Neural cell (in vitro differentiated cells): ENCODE data around the gene FLAD1. TPM values are rescaled to one million over a fixed set of nuclear protein-coding genes. Genes with fewer than 3 reads are reported as not detected.
A peak's percentile ranks its signal among the peaks of the same experiment; 100 is the strongest.

Experiments used
- H2AFZ ChIP-seq: fragments of 200-600, 300-800 bp; sonication (generic), shearing (Covaris generic); 2 replicates; pipeline ENCODE4 v1.6.0; 2014; ENCODE audit warnings: low read depth, mild to moderate bottlenecking, antibody characterized with exemption, low read length, moderate library complexity
- H3F3A ChIP-seq: fragments of 200-600 bp; shearing (Covaris generic); 2 replicates; pipeline ENCODE4 v1.6.1; 2016; ENCODE audit warnings: mild to moderate bottlenecking, moderate library complexity, mixed read lengths, antibody characterized with exemption, low read length; ENCODE audit not compliant: insufficient read depth, poor library complexity, severe bottlenecking
- H3K27ac ChIP-seq: fragments of 200-600, 300-800 bp; sonication (generic), shearing (Covaris generic); 2 replicates; pipeline ENCODE4 v1.5.1; 2014; ENCODE audit warnings: mild to moderate bottlenecking, low read length, moderate library complexity
- H3K27me3 ChIP-seq: fragments of 300-800, 200-600 bp; sonication (generic), shearing (Covaris generic); 2 replicates; pipeline ENCODE4 v1.6.0; 2014; ENCODE audit warnings: mild to moderate bottlenecking, low read depth, low read length, moderate library complexity; ENCODE audit not compliant: insufficient read depth
- H3K36me3 ChIP-seq: fragments of 300-800, 200-600 bp; sonication (generic), shearing (Covaris generic); 2 replicates; pipeline ENCODE4 v1.5.1; 2014; ENCODE audit warnings: mild to moderate bottlenecking, antibody characterized with exemption, low read length, moderate library complexity; ENCODE audit not compliant: insufficient read depth
- H3K4me2 ChIP-seq: fragments of 300-800, 200-600 bp; sonication (generic), shearing (Covaris generic); 2 replicates; pipeline ENCODE4 v1.6.0; 2014; ENCODE audit warnings: mild to moderate bottlenecking, low read length
- H3K4me3 ChIP-seq: fragments of 300-800, 200-600 bp; sonication (generic), shearing (Covaris generic); 2 replicates; pipeline ENCODE4 v1.5.1; 2014; ENCODE audit warnings: mild to moderate bottlenecking, low read length, moderate library complexity
- H3K79me2 ChIP-seq: fragments of 200-600 bp; shearing (Covaris generic); replicated peaks from 2 replicates; pipeline ENCODE4 v1.6.0; 2014; ENCODE audit warnings: mild to moderate bottlenecking, low read length, moderate library complexity; ENCODE audit not compliant: insufficient read depth
- H3K9ac ChIP-seq: fragments of 300-800, 200-600 bp; sonication (generic), shearing (Covaris generic); 2 replicates; pipeline ENCODE4 v1.6.1; 2016; ENCODE audit warnings: mild to moderate bottlenecking, low read length, mixed read lengths
- H3K9me2 ChIP-seq: fragments of 200-600 bp; shearing (Covaris generic); 2 replicates; pipeline ENCODE4 v1.6.1; 2016; ENCODE audit warnings: mild to moderate bottlenecking, low read length, mixed read lengths; ENCODE audit not compliant: insufficient read depth
- H3K9me3 ChIP-seq: fragments of 200-600, 300-800 bp; sonication (generic), shearing (Covaris generic); 2 replicates; pipeline ENCODE4 v1.6.1; 2016; ENCODE audit warnings: mild to moderate bottlenecking, mixed run types, low read length, moderate library complexity, mixed read lengths
- H4K20me1 ChIP-seq: fragments of 200-600 bp; shearing (Covaris generic); 2 replicates; pipeline ENCODE4 v1.6.1; 2016; ENCODE audit warnings: mild to moderate bottlenecking, mixed run types; ENCODE audit not compliant: insufficient read depth
- CTCF ChIP-seq: fragments of 450-650 bp; IDR thresholded peaks from 2 replicates; pipeline ENCODE4 v1.5.1; 2014; ENCODE audit warnings: antibody characterized with exemption, mild to moderate bottlenecking, moderate library complexity; ENCODE audit not compliant: poor library complexity, severe bottlenecking
- EP300 ChIP-seq: fragments of 450-650 bp; conservative IDR thresholded peaks from 2 replicates; pipeline ENCODE4 v1.6.1; 2014; ENCODE audit warnings: antibody characterized with exemption, mild to moderate bottlenecking, moderate library complexity; ENCODE audit not compliant: poor library complexity, severe bottlenecking
- EZH2 ChIP-seq: fragments of 200-600, 300-800 bp; shearing (Covaris generic), sonication (generic); IDR thresholded peaks from 2 replicates; pipeline ENCODE4 v1.6.1; 2014; ENCODE audit warnings: antibody characterized with exemption, low read length, borderline replicate concordance, mild to moderate bottlenecking; ENCODE audit not compliant: insufficient read depth, poor library complexity, severe bottlenecking
- MXI1 ChIP-seq: fragments of 450-650 bp; conservative IDR thresholded peaks from 2 replicates; pipeline ENCODE4 v1.6.1; 2014; ENCODE audit warnings: antibody characterized with exemption, mild to moderate bottlenecking; ENCODE audit not compliant: poor library complexity, severe bottlenecking
- POLR2AphosphoS5 ChIP-seq: IDR thresholded peaks from 2 replicates; pipeline ENCODE4 v1.6.1; 2012
- RAD21 ChIP-seq: fragments of 450-650 bp; conservative IDR thresholded peaks from 2 replicates; pipeline ENCODE4 v1.6.1; 2014; ENCODE audit warnings: antibody characterized with exemption, mild to moderate bottlenecking, moderate library complexity
- REST ChIP-seq: IDR thresholded peaks from 2 replicates; pipeline ENCODE4 v1.6.1; 2012; ENCODE audit warnings: borderline replicate concordance
- SMC3 ChIP-seq: fragments of 450-650 bp; conservative IDR thresholded peaks from 2 replicates; pipeline ENCODE4 v1.6.1; 2014; ENCODE audit warnings: antibody characterized with exemption, mild to moderate bottlenecking, moderate library complexity; ENCODE audit not compliant: poor library complexity
- TAF1 ChIP-seq: IDR thresholded peaks from 2 replicates; pipeline ENCODE4 v1.6.1; 2012; ENCODE audit warnings: low read depth
- polyA plus RNA-seq: library from polyadenylated mRNA; depleted of rRNA; stranded (reverse); fragments of >200 nt; gene quantifications from 2 replicates; pipeline ENCODE4 v1.2.3, GENCODE V29; 2014

The FLAD1 gene
- polyA plus RNA-seq, 1 donor from 2014 or later = 68.6 TPM

GRCh38 chr1:154955039-154955717, 28.0 kb upstream of the FLAD1 start:
- no peaks in the 10 kb centered on the region for H3K9me3 ChIP-seq
- peak overlapping the region; percentile 93 for H3K4me2 ChIP-seq
- TF ChIP-seq TAF1 (no peak), REST (peak; percentile 7), MXI1 (peak; percentile 11), POLR2AphosphoS5 (peak; percentile 55), EZH2 (no peak), EP300 (peak; percentile 78), RAD21 (no peak), SMC3 (no peak), CTCF (no peak)
- no peaks in the 10 kb centered on the region for H4K20me1 ChIP-seq
- H3K36me3 ChIP-seq = no peaks in the 10 kb centered on the region
- peaks cover 15% of the 10 kb centered on the region for H3K79me2 ChIP-seq
- peak overlapping the region; percentile 67 for H3K4me3 ChIP-seq
- H3K27ac ChIP-seq = peak overlapping the region; percentile 84
- H3K9me2 ChIP-seq = no peaks in the 10 kb centered on the region
- H2AFZ ChIP-seq = no peak overlapping the region
- H3F3A ChIP-seq = peaks cover 8% of the 10 kb centered on the region
- no peaks in the 10 kb centered on the region for H3K27me3 ChIP-seq
- peak overlapping the region; percentile 64 for H3K9ac ChIP-seq

- Histone ChIP-seq H3F3A (peaks cover 8% of the 10 kb centered on the region), H3K4me2 (peak within 1 kb of the TSS; percentile 93), H3K27ac (peak within 1 kb of the TSS; percentile 84), H3K36me3 (no peaks in the 10 kb centered on the region), H3K9me2 (no peaks in the 10 kb centered on the region), H4K20me1 (no peaks in the 10 kb centered on the region), H2AFZ (no peak within 1 kb of the TSS), H3K4me3 (peak within 1 kb of the TSS; percentile 67), H3K9me3 (no peaks in the 10 kb centered on the region), H3K9ac (peak within 1 kb of the TSS; percentile 64), H3K27me3 (no peaks in the 10 kb centered on the region), H3K79me2 (peaks cover 22% of the 10 kb centered on the region)
- TF ChIP-seq SMC3 = no peak
- TF ChIP-seq EZH2 = no peak
- peak; percentile 38 for TF ChIP-seq POLR2AphosphoS5
- TF ChIP-seq TAF1 = no peak
- peak; percentile 32 for TF ChIP-seq MXI1
- peak; percentile 59 for TF ChIP-seq CTCF
- no peak for TF ChIP-seq EP300
These were observed 27.2 kb upstream of the FLAD1 start, which contains the start of gene PBXIP1 for GRCh38 chr1:154955718-154956543. PBXIP1 (minus strand) TSS chr1:154956099; CDS start chr1:154953721, 2,378 bp downstream.
